PC-9 (cell line): ENCODE measurements around the gene CCDC78. TPM values are rescaled to one million over a fixed set of nuclear protein-coding genes. Genes with fewer than 3 reads are reported as not detected.
A peak's percentile ranks its signal among the peaks of the same experiment; 100 is the strongest.

Experiments used
- BruUV-seq: library from RNA; stranded (reverse); fragments of 400-500 nt; replicated peaks from 2 replicates; lab custom pipeline; 2021; lab: Mats Ljungman, UMichigan
- CTCF ChIA-PET: fragments of 300-600 bp; sonication (Branson Sonifier 250); formaldehyde crosslinking; loops from one replicate; lab custom pipeline; 2022; ENCODE audit warnings: antibody characterized with exemption; lab: Charles Lee
- POLR2A ChIA-PET: fragments of 300-600 bp; sonication (Branson Sonifier 250); formaldehyde crosslinking; loops from one replicate; lab custom pipeline; 2022; ENCODE audit warnings: antibody characterized with exemption; ENCODE audit not compliant: unreplicated experiment; lab: Charles Lee
- DNase-seq, 2 experiments: peaks; one replicate each; pipeline versions ENCODE4 v3.0.0 to v3.0.0-alpha.2; 2015 to 2022; ENCODE audit warnings: mixed read lengths in 1 of 2
- H2AFZ ChIP-seq: fragments of 200-600 bp; sonication (generic); 2 replicates; pipeline ENCODE4 v1.8.1; 2017; ENCODE audit warnings: antibody characterized with exemption
- H3F3A ChIP-seq: fragments of 200-600 bp; sonication (generic); 2 replicates; pipeline ENCODE4 v1.8.1; 2017; ENCODE audit warnings: antibody characterized with exemption, mild to moderate bottlenecking, low read depth; ENCODE audit not compliant: insufficient read depth
- H3K27ac ChIP-seq: fragments of 200-600 bp; sonication (generic); 2 replicates; pipeline ENCODE4 v1.6.1; 2016; ENCODE audit warnings: mixed run types
- H3K27me3 ChIP-seq: fragments of 200-600 bp; sonication (generic); 2 replicates; pipeline ENCODE4 v1.6.1; 2016; ENCODE audit warnings: low read depth, mixed run types; ENCODE audit not compliant: insufficient read depth
- H3K36me3 ChIP-seq: fragments of 200-600 bp; sonication (generic); 2 replicates; pipeline ENCODE4 v1.6.1; 2016; ENCODE audit warnings: low read depth, mixed run types
- H3K4me1 ChIP-seq: fragments of 200-600 bp; sonication (generic); replicated peaks from 2 replicates; pipeline ENCODE4 v1.6.1; 2016; ENCODE audit warnings: mixed run types; ENCODE audit not compliant: insufficient read depth
- H3K4me2 ChIP-seq: fragments of 200-600 bp; sonication (generic); 2 replicates; pipeline ENCODE4 v1.6.1; 2017; ENCODE audit warnings: mixed run types
- H3K4me3 ChIP-seq: fragments of 200-600 bp; sonication (generic); 2 replicates; pipeline ENCODE4 v1.6.1; 2016; ENCODE audit warnings: mixed run types
- H3K79me2 ChIP-seq: fragments of 200-600 bp; sonication (generic); 2 replicates; pipeline ENCODE4 v1.6.1; 2017; ENCODE audit warnings: low read depth, mixed run types
- H3K9me2 ChIP-seq: fragments of 200-600 bp; sonication (generic); 2 replicates; pipeline ENCODE4 v1.8.1; 2017; ENCODE audit warnings: mild to moderate bottlenecking; ENCODE audit not compliant: insufficient read depth
- H3K9me3 ChIP-seq: fragments of 200-600 bp; sonication (generic); 2 replicates; pipeline ENCODE4 v1.8.1; 2016; ENCODE audit warnings: low read depth; ENCODE audit not compliant: insufficient read depth
- H4K20me1 ChIP-seq: fragments of 200-600 bp; sonication (generic); 2 replicates; pipeline ENCODE4 v1.8.1; 2017; ENCODE audit not compliant: insufficient read depth
- EZH2 ChIP-seq: fragments of 200-600 bp; sonication (generic); IDR thresholded peaks from 2 replicates; pipeline ENCODE4 v1.8.0; 2017; ENCODE audit warnings: antibody characterized with exemption, low read depth
- intact Hi-C: fragments of 100-400 bp; cut with micrococcal nuclease; formaldehyde crosslinking; loops from one replicate; pipeline ENCODE4 v1.10.0; 2022; ENCODE audit not compliant: unreplicated experiment
- total RNA-seq: library from RNA; stranded (reverse); gene quantifications from 2 replicates; pipeline ENCODE4 v1.2.3, GENCODE V29; 2021
- TF ChIP-seq, protein P1 (sequence below): fragments of 200-600 bp; sonication (generic); conservative IDR thresholded peaks from 2 replicates; pipeline ENCODE4 v1.6.1; 2017; ENCODE audit warnings: mixed run types, antibody characterized with exemption, mild to moderate bottlenecking, moderate library complexity

CCDC78 gene
- total RNA-seq, 1 experiment from 2014 or later, result 4.2 TPM

GRCh38 chr16:677316-678190, 48.7 kb downstream of the CCDC78 start:
- H3K4me3 ChIP-seq, result no peak overlapping the region

GRCh38 chr16:676913-677312, 49.3 kb downstream of the CCDC78 start:
- intact Hi-C loops, result loop anchor here (1.0 kb wide), 1 partner anchor 8 kb away; no protein-coding TSS in a partner anchor
- no peak overlapping the region for H3K4me2 ChIP-seq

More at GRCh38 chr16:677316-678190, 48.7 kb downstream of the CCDC78 start:
- Histone ChIP-seq H3K36me3 (no peaks in the 10 kb centered on the region; the same call in 1 of the 2 replicates), H3K27ac (no peak overlapping the region), H2AFZ (no peak overlapping the region), H3K79me2 (peaks cover 20% of the 10 kb centered on the region), H3K4me1 (peaks cover 17% of the 10 kb centered on the region), H3K27me3 (no peaks in the 10 kb centered on the region), H3F3A (peaks cover 27% of the 10 kb centered on the region; the same call in 1 of the 2 replicates), H3K4me2 (no peak overlapping the region), H3K9me3 (no peaks in the 10 kb centered on the region), H3K9me2 (no peaks in the 10 kb centered on the region), H4K20me1 (peaks cover 19% of the 10 kb centered on the region)
- ChIA-PET POLR2A (interaction anchor here (0.7 kb wide), 1 partner anchor 17 kb away, joined by 4 read pairs; no protein-coding TSS in a partner anchor), CTCF (interaction anchor here (0.6 kb wide), 1 partner anchor 28 kb away, joined by 7 read pairs; no protein-coding TSS in a partner anchor)
- DNase-seq, result no peak
- intact Hi-C loops, result loop anchor here (1.0 kb wide), 1 partner anchor 8 kb away; no protein-coding TSS in a partner anchor
- TF ChIP-seq EZH2, result no peak
- TF ChIP-seq, protein P1, sequence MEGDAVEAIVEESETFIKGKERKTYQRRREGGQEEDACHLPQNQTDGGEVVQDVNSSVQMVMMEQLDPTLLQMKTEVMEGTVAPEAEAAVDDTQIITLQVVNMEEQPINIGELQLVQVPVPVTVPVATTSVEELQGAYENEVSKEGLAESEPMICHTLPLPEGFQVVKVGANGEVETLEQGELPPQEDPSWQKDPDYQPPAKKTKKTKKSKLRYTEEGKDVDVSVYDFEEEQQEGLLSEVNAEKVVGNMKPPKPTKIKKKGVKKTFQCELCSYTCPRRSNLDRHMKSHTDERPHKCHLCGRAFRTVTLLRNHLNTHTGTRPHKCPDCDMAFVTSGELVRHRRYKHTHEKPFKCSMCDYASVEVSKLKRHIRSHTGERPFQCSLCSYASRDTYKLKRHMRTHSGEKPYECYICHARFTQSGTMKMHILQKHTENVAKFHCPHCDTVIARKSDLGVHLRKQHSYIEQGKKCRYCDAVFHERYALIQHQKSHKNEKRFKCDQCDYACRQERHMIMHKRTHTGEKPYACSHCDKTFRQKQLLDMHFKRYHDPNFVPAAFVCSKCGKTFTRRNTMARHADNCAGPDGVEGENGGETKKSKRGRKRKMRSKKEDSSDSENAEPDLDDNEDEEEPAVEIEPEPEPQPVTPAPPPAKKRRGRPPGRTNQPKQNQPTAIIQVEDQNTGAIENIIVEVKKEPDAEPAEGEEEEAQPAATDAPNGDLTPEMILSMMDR, result no peak
- BruUV-seq, result no TSS peak

DNA sequence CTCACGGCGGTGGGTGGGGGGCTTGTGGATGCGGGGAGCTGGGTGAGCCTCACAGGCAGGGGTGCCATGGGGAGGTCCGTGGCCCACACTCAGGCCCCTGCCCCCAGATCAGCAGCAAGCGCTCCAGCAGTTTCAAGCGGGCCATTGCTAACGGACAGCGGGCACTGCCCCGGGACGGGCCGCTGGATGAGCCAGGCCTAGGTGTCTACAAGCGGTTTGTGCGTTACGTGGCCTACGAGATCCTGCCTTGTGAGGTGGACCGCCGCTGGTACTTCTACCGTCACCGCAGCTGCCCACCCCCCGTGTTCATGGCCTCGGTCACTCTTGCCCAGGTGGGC, 49.7 kb downstream of the CCDC78 start:
- DNase-seq, result no peak
- no peak overlapping the region for H2AFZ ChIP-seq
- H3K9me3 ChIP-seq, result no peaks in the 10 kb centered on the region
- H3K79me2 ChIP-seq, result peaks cover 10% of the 10 kb centered on the region
- no peak overlapping the region for H3K4me3 ChIP-seq
- intact Hi-C loops, result no loop called here
- no peak overlapping the region for H3K4me2 ChIP-seq
- peaks cover 9% of the 10 kb centered on the region for H4K20me1 ChIP-seq
- ChIA-PET CTCF (interaction anchor here (0.6 to 1.1 kb wide), 3 partner anchors 16 to 678 kb away, joined by 3 to 7 read pairs (median 4); no protein-coding TSS in a partner anchor), POLR2A (interaction anchor here (0.6 kb wide), 1 partner anchor 271 kb away, joined by 5 read pairs; no protein-coding TSS in a partner anchor)
- peaks cover 17% of the 10 kb centered on the region; the same call in 1 of the 2 replicates for H3F3A ChIP-seq
- TF ChIP-seq, protein P1, result no peak
- H3K27ac ChIP-seq, result no peak overlapping the region
- H3K4me1 ChIP-seq, result peaks cover 7% of the 10 kb centered on the region
- H3K9me2 ChIP-seq, result no peaks in the 10 kb centered on the region
- BruUV-seq, result no TSS peak
- no peaks in the 10 kb centered on the region for H3K36me3 ChIP-seq
- no peaks in the 10 kb centered on the region for H3K27me3 ChIP-seq

More at GRCh38 chr16:676913-677312, 49.3 kb downstream of the CCDC78 start:
- peaks cover 11% of the 10 kb centered on the region for H3K4me1 ChIP-seq
- ChIA-PET POLR2A (no interaction called here), CTCF (interaction anchor here (0.6 kb wide), 1 partner anchor 27 kb away, joined by 7 read pairs; no protein-coding TSS in a partner anchor)
- H3K27ac ChIP-seq, result no peak overlapping the region
- H3K9me3 ChIP-seq, result no peaks in the 10 kb centered on the region
- no peak overlapping the region for H3K4me3 ChIP-seq
- H3K36me3 ChIP-seq, result no peaks in the 10 kb centered on the region; the same call in 1 of the 2 replicates
- peaks cover 21% of the 10 kb centered on the region; the same call in 1 of the 2 replicates for H3F3A ChIP-seq
- peaks cover 13% of the 10 kb centered on the region for H4K20me1 ChIP-seq
- H3K27me3 ChIP-seq, result no peaks in the 10 kb centered on the region
- no TSS peak for BruUV-seq
- no peaks in the 10 kb centered on the region for H3K9me2 ChIP-seq
- DNase-seq, result peak; percentile 60 to 91
- no peak overlapping the region for H2AFZ ChIP-seq
- TF ChIP-seq EZH2, result no peak
- TF ChIP-seq, protein P1, result no peak
- H3K79me2 ChIP-seq, result peaks cover 14% of the 10 kb centered on the region
